Upper lobe of right lung (tissue), 1 donor: ENCODE data around the gene NFKBIE. TPM values are rescaled to one million over a fixed set of nuclear protein-coding genes. Genes with fewer than 3 reads are reported as not detected.
A peak's percentile ranks its signal among the peaks of the same experiment; 100 is the strongest.

Source experiments
- ATAC-seq: fragments of 200-7000 bp; cut with Tn5 transposase; one replicate; pipeline ENCODE4 v1.9.1; 2020; ENCODE audit warnings: mild to moderate bottlenecking, moderate library complexity
- DNase-seq: peaks from one replicate; pipeline ENCODE4 v3.0.0-alpha.2; 2020
- H3K27ac ChIP-seq: fragments of 200-600 bp; one replicate; pipeline ENCODE4 v1.8.0; 2022
- H3K27me3 ChIP-seq: fragments of 200-600 bp; one replicate; pipeline ENCODE4 v1.8.0; 2022; ENCODE audit warnings: mild to moderate bottlenecking
- H3K36me3 ChIP-seq: fragments of 200-600 bp; one replicate; pipeline ENCODE4 v1.8.0; 2022
- H3K4me1 ChIP-seq: fragments of 200-600 bp; one replicate; pipeline ENCODE4 v1.8.0; 2022
- H3K4me3 ChIP-seq: fragments of 200-600 bp; one replicate; pipeline ENCODE4 v1.8.0; 2022; ENCODE audit warnings: mild to moderate bottlenecking
- H3K9me3 ChIP-seq: fragments of 200-600 bp; one replicate; pipeline ENCODE4 v1.8.0; 2022
- intact Hi-C: fragments of 100-400 bp; cut with DNase I; formaldehyde crosslinking; loops from one replicate; pipeline ENCODE4 v1.11.0; 2022
- total RNA-seq: library from RNA; stranded (reverse); fragmentation: NEBNext Ultra II Directional; extraction: Animal tissue kit (Norgen Biotek cat#: 25700); gene quantifications from one replicate; pipeline ENCODE4 v1.2.1, GENCODE V29; 2021
- TF ChIP-seq, protein P1 (sequence below): fragments of 200-600 bp; IDR thresholded peaks from one replicate; pipeline ENCODE4 v1.8.0; 2022; ENCODE audit warnings: antibody characterized with exemption
- donor health status: DM: no; HTN: yes; CAD: no; lungs with severe emphysema.

NFKBIE gene
- total RNA-seq, 1 donor from 2014 or later = 7.1 TPM

DNA sequence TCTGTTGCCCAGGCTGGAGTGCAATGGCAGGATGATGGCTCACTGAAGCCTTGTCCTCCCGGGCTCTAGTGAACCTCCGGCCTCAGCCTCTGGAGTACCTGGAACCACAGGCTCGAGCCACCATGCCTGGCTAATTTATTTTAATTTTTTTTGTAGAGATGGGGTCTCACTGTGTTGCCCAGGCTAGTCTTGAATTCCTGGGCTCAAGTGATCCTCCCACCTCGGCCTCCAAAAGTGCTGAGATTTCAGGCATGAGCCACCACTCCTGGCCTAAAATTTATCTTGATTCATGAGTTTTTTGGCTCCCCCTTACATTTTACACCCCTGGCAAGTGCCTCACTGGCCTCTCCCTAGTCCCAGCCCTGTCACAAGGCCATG is 44.4 kb downstream of the NFKBIE start:
- TF ChIP-seq, protein P1, sequence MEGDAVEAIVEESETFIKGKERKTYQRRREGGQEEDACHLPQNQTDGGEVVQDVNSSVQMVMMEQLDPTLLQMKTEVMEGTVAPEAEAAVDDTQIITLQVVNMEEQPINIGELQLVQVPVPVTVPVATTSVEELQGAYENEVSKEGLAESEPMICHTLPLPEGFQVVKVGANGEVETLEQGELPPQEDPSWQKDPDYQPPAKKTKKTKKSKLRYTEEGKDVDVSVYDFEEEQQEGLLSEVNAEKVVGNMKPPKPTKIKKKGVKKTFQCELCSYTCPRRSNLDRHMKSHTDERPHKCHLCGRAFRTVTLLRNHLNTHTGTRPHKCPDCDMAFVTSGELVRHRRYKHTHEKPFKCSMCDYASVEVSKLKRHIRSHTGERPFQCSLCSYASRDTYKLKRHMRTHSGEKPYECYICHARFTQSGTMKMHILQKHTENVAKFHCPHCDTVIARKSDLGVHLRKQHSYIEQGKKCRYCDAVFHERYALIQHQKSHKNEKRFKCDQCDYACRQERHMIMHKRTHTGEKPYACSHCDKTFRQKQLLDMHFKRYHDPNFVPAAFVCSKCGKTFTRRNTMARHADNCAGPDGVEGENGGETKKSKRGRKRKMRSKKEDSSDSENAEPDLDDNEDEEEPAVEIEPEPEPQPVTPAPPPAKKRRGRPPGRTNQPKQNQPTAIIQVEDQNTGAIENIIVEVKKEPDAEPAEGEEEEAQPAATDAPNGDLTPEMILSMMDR = no peak
- intact Hi-C loops = no loop called here
- Histone ChIP-seq H3K9me3 (no peaks in the 10 kb centered on the region), H3K27ac (peak overlapping the region; percentile 84), H3K36me3 (no peaks in the 10 kb centered on the region), H3K27me3 (no peaks in the 10 kb centered on the region), H3K4me3 (no peak overlapping the region), H3K4me1 (peaks cover 66% of the 10 kb centered on the region)
- no peak for ATAC-seq
- DNase-seq = no peak

DNA sequence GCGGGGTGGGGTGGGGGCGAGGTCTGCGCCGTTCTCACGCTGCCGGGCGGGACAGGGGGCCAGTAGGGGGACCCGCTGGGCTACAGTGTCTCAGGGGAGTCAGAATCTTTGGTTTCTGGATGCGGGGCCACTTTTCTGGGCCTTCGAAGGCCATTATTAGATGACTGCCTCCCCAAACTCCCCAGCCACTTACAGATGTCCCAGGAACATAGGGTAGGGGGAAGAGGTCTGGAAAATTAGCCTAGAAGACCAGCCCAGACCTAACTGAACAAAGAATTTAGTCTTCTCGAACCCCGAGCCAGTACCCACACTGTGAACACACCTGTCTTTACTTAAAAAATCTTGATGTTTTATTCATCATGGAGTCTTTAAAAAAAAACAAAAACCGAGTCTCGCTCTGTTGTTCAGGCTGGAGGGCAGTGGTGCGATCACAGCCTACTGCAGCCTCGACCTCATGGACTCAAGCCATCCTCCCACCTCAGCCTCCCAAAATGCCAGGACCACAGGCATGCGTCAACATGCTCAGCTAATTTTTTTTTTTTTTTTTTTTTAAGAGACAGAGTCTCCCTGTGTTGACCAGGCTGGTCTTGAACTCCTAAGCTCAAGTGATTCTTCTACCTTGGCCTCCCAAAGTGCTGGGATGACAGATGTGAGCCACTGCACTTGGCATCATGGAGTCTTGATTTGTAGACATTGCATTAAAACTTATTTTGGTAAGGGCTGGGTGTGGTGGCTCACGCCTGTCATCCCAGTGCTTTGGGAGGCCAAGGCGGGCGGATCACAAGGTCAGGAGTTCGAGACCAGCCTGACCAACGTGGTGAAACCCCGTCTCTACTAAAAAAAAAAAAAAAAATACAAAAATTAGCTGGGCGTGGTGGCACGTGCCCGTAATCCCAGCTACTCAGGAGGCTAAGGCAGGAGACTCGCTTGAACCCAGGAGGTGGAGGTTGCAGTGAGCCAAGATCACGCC is 45.3 kb downstream of the NFKBIE start:
- H3K9me3 ChIP-seq = no peaks in the 10 kb centered on the region
- TF ChIP-seq, protein P1 = peak; percentile 3
- no peaks in the 10 kb centered on the region for H3K36me3 ChIP-seq
- DNase-seq (no peak), ATAC-seq (no peak)
- intact Hi-C loops = no loop called here
- H3K4me1 ChIP-seq = peaks cover 66% of the 10 kb centered on the region
- H3K27me3 ChIP-seq = no peaks in the 10 kb centered on the region
- H3K27ac ChIP-seq = peak overlapping the region; percentile 84
- peak overlapping the region; percentile 62 for H3K4me3 ChIP-seq

DNA sequence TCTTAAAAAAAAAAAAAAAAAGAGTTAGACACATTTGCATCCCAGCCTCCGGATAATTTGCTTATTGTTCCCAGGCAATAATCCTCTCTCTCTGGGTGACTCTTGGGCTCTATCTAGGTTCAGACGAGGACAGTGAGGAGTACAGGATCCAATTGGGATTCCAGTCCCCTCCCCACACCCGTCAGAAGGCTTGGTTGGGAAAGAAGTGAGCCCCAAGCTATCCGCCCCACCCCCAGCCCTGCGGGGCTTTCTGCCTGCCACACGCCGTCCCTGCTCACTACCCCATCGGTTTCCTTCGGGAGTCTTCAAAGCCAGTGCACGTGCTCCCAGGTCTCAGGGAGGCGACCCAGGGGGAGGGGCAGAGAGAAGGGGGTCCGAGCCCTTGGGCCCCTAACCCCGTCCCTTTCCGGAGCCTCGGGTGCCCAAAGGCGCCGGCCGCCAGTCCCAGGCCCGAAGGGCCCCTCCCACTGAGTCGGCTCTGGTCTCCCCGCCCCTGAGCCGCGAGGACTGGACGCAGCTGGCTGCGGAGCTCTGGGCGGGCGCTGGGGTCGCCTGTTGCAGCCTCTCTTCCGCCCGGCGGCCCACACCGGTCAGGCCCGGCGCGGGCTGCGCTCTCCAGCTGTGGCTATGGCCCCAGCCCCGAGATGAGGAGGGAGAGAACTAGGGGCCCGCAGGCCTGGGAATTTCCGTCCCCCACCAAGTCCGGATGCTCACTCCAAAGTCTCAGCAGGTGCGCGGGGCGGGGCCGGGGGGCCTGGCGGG is 46.1 kb downstream of the NFKBIE start:
- Histone ChIP-seq H3K4me3 (peak overlapping the region; percentile 62), H3K36me3 (no peaks in the 10 kb centered on the region), H3K9me3 (no peaks in the 10 kb centered on the region), H3K27me3 (no peaks in the 10 kb centered on the region), H3K27ac (peak overlapping the region; percentile 84), H3K4me1 (peaks cover 60% of the 10 kb centered on the region)
- ATAC-seq (peak; percentile 80), DNase-seq (peak; percentile 94)
- TF ChIP-seq, protein P1 = no peak
- intact Hi-C loops = no loop called here

DNA sequence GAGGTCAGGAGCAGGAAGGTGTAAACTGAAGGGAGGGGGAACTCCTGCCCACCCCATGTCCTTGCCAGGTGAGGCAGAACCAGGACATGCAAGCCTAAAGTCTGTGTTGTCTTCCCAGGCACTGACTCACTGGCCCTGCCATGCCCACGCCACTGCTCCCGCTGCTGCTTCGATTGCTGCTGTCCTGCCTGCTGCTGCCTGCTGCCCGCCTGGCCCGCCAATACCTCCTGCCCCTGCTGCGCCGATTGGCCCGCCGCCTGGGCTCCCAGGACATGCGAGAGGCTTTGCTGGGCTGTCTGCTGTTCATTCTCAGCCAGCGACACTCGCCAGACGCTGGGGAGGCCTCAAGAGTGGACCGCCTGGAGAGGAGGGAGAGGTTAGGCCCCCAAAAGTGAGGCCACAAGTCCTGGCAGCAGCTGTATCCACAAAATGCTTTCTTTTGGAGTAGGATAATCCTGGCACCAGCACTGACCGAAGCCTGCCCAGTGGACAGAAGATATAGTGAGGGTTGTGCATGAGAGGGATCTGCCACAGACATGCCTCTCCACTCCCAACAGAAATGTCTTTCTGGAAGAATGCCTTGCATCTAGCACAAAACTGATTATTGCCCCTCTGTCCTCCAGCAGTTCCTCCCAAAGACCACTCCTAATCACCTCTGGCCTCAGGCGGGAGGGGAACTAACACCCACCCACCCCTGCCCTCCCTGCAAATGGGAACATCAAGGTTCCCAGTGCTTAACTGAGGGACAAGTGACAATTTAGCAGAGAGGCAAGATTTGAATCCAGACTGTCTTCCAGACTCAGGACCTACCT is 47.8 kb downstream of the NFKBIE start:
- Histone ChIP-seq H3K36me3 (no peaks in the 10 kb centered on the region), H3K4me1 (peaks cover 49% of the 10 kb centered on the region), H3K27me3 (no peaks in the 10 kb centered on the region), H3K9me3 (no peaks in the 10 kb centered on the region), H3K27ac (peak overlapping the region; percentile 84), H3K4me3 (no peak overlapping the region)
- DNase-seq (peak; percentile 75), ATAC-seq (no peak)
- intact Hi-C loops = no loop called here
- TF ChIP-seq, protein P1 = no peak

DNA sequence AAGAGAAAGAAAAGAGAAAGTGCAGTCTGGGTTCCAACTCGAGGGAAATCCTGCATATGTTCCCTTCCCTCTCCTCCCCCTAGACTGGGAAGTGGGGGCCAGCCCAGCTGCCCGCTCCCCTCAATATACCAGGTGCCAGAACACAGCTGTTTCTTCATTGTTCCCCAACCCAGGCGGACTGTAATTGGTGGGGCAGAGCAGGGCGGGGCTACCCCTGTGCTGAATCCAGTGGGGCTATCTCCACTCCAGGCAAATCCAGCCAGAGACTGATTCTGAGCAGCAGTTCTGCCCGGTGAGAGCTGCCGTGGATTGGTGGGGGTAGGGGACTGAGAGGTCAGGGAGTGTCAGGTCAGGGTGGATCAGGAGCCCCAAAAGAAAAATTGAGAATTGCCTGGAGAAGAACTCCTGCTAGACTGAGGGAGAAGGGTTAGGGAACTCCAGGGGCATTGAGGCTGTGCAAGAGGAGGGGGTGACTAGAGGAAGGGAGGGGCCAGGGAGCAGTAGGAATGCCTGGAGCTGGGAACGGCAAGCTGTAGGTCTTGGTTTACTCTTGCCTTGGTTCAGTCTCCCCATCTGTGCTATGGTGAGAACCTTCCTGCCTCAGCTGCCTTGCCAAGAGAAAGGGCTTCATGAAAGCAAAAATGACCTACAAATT is 48.5 kb downstream of the NFKBIE start, which contains the start of gene MYMX:
MYMX (plus strand) TSS at position 250 of the 655 bp plus-strand sequence. CDS start 546 bp downstream, outside the sequence.
- TF ChIP-seq, protein P1 = no peak
- Histone ChIP-seq H3K9me3 (no peaks in the 10 kb centered on the region), H3K4me1 (peaks cover 42% of the 10 kb centered on the region), H3K4me3 (no peak within 1 kb of the TSS), H3K36me3 (no peaks in the 10 kb centered on the region), H3K27ac (peak within 1 kb of the TSS; percentile 84), H3K27me3 (no peaks in the 10 kb centered on the region)
- no peak for ATAC-seq
- intact Hi-C loops = no loop called here
- no peak for DNase-seq
